Prostate gland (tissue), 2 donors: Measurements from ENCODE around the gene SCYL2. TPM values are rescaled to one million over a fixed set of nuclear protein-coding genes. Genes with fewer than 3 reads are reported as not detected.
"Not testable (repeated sequence)": the region's sequence is repeated elsewhere in the genome, so short reads cannot be mapped to it uniquely, and the experiment has no call there.

ENCODE experiments used
- DNase-seq: peaks from one replicate; pipeline ENCODE4 v3.0.0-alpha.2; 2019; ENCODE audit warnings: low spot score
- H3K27ac ChIP-seq, 2 donors: fragments of 200-600 bp; sonication (generic); 2 replicates each; pipeline ENCODE4 v1.5.1; 2017 to 2019
- H3K27me3 ChIP-seq: fragments of 200-600 bp; sonication (generic); replicated peaks from 2 replicates; pipeline ENCODE4 v1.5.1; 2019; ENCODE audit not compliant: insufficient read depth
- H3K36me3 ChIP-seq, 2 donors: fragments of 200-600 bp; sonication (generic); 1 replicate in 1 of 2; 2 replicates in 1 of 2; pipeline versions ENCODE4 v1.5.1 to v1.8.1; 2017 to 2019
- H3K4me1 ChIP-seq: fragments of 200-600 bp; sonication (generic); replicated peaks from 2 replicates; pipeline ENCODE4 v1.5.1; 2019
- H3K4me3 ChIP-seq, 2 donors: fragments of 200-600 bp; sonication (generic); 2 replicates each; pipeline ENCODE4 v1.5.1; 2017 to 2019
- H3K9me3 ChIP-seq: fragments of 200-600 bp; sonication (generic); 2 replicates; pipeline ENCODE4 v1.5.1; 2017
- POLR2A ChIP-seq: fragments of 450-650 bp; IDR thresholded peaks from one replicate; pipeline ENCODE4 v1.6.1; 2016; ENCODE audit warnings: antibody characterized with exemption, mild to moderate bottlenecking
- POLR2AphosphoS5 ChIP-seq: sonication (generic); formaldehyde crosslinking; IDR thresholded peaks from one replicate; pipeline ENCODE4 v1.6.1; 2017; ENCODE audit warnings: antibody characterized with exemption
- WGBS: methylation state at CpG from one replicate; pipeline ENCODE4 v1.1.5; 2018; 5-methylcytosine and 5-hydroxymethylcytosine counted together
- intact Hi-C: fragments of 100-400 bp; cut with DNase I; formaldehyde crosslinking; loops from one replicate; pipeline ENCODE4 v1.14.2; 2022
- total RNA-seq, 2 donors: library from RNA; depleted of rRNA; stranded (reverse); fragments of >200 nt; gene quantifications; one replicate each; pipeline ENCODE4 v1.1.0, GENCODE V29; 2016
- TF ChIP-seq, protein P1 (sequence below), 4 experiments: fragments of 200-600 bp in 2 of 4; fragments of 450-650 bp in 2 of 4; sonication (generic) in 2 of 4; IDR thresholded peaks; 1 replicate in 3 of 4; 2 replicates in 1 of 4; pipeline ENCODE4 v1.5.1; 2016 to 2019; ENCODE audit warnings: antibody characterized with exemption in 4 of 4, mild to moderate bottlenecking in 2 of 4, moderate library complexity in 2 of 4

The SCYL2 gene
- total RNA-seq, 2 donors from 2014 or later = 54.4 to 63.7 TPM

GRCh38 chr12:100331871-100332270, 64.9 kb downstream of the SCYL2 start:
- H3K36me3 ChIP-seq = no peaks in the 10 kb centered on the region
- intact Hi-C loops = no loop called here
- H3K9me3 ChIP-seq = no peaks in the 10 kb centered on the region
- WGBS = 55% methylated on average over 1 of the region's 1 CpG
- no peak for TF ChIP-seq POLR2AphosphoS5
- TF ChIP-seq POLR2A = no peak
- TF ChIP-seq, protein P1, sequence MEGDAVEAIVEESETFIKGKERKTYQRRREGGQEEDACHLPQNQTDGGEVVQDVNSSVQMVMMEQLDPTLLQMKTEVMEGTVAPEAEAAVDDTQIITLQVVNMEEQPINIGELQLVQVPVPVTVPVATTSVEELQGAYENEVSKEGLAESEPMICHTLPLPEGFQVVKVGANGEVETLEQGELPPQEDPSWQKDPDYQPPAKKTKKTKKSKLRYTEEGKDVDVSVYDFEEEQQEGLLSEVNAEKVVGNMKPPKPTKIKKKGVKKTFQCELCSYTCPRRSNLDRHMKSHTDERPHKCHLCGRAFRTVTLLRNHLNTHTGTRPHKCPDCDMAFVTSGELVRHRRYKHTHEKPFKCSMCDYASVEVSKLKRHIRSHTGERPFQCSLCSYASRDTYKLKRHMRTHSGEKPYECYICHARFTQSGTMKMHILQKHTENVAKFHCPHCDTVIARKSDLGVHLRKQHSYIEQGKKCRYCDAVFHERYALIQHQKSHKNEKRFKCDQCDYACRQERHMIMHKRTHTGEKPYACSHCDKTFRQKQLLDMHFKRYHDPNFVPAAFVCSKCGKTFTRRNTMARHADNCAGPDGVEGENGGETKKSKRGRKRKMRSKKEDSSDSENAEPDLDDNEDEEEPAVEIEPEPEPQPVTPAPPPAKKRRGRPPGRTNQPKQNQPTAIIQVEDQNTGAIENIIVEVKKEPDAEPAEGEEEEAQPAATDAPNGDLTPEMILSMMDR (IDR thresholded peaks at IDR 0.05) = no peak
- DNase-seq = no peak
- no peaks in the 10 kb centered on the region for H3K4me1 ChIP-seq
- H3K27ac ChIP-seq = no peak overlapping the region
- no peaks in the 10 kb centered on the region for H3K27me3 ChIP-seq
- H3K4me3 ChIP-seq = no peak overlapping the region

- no peak for DNase-seq
- Histone ChIP-seq H3K27ac (no peak overlapping the region), H3K27me3 (no peaks in the 10 kb centered on the region), H3K4me3 (no peak overlapping the region), H3K36me3 (no peaks in the 10 kb centered on the region), H3K9me3 (no peaks in the 10 kb centered on the region), H3K4me1 (no peaks in the 10 kb centered on the region)
- TF ChIP-seq POLR2AphosphoS5 (no peak), POLR2A (no peak)
- TF ChIP-seq, protein P1 (IDR thresholded peaks at IDR 0.05) = no peak
- WGBS = 94% methylated on average over 2 of the region's 2 CpGs
- intact Hi-C loops = no loop called here
These were observed 65.9 kb downstream of the SCYL2 start for GRCh38 chr12:100332852-100333251.

- TF ChIP-seq, protein P1 (IDR thresholded peaks at IDR 0.05) = no peak
- no peak for TF ChIP-seq POLR2AphosphoS5
- no peak for TF ChIP-seq POLR2A
- Histone ChIP-seq H3K4me1 (no peaks in the 10 kb centered on the region), H3K27ac (no peak overlapping the region), H3K27me3 (no peaks in the 10 kb centered on the region), H3K36me3 (no peaks in the 10 kb centered on the region), H3K4me3 (no peak overlapping the region), H3K9me3 (no peaks in the 10 kb centered on the region)
- DNase-seq = no peak
- 86% methylated on average over 3 of the region's 3 CpGs for WGBS
- intact Hi-C loops = no loop called here
These were observed 70.3 kb downstream of the SCYL2 start for GRCh38 chr12:100337299-100337698.

GRCh38 chr12:100337727-100338126, 70.8 kb downstream of the SCYL2 start:
- no peak for TF ChIP-seq POLR2AphosphoS5
- no peak for TF ChIP-seq POLR2A
- TF ChIP-seq, protein P1 (IDR thresholded peaks at IDR 0.05) = no peak
- Histone ChIP-seq H3K27me3 (no peaks in the 10 kb centered on the region), H3K36me3 (no peaks in the 10 kb centered on the region), H3K4me1 (no peaks in the 10 kb centered on the region), H3K4me3 (no peak overlapping the region), H3K9me3 (no peaks in the 10 kb centered on the region), H3K27ac (no peak overlapping the region)
- DNase-seq = peak; percentile 68
- intact Hi-C loops = no loop called here

DNA sequence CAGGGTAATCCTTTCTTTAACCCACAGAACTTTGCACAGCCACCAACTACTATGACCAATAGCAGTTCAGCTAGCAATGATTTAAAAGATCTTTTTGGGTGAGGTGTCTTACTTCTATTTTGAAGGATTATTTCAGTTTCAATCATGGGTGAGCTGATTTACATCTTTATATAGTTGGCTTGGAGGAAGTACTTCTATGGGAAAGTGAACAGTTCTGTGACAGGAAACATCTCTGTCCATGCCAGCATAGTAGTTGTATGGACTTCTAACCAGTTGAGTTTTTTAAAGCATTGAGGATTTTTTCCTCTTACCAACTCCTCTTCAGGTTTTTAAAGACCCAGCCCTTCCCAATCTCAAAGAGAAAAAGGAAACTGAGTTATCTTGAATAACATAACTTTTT, 72.1 kb downstream of the SCYL2 start:
- Histone ChIP-seq H3K27me3 (no peaks in the 10 kb centered on the region), H3K4me3 (no peak overlapping the region), H3K4me1 (no peaks in the 10 kb centered on the region), H3K36me3 (no peaks in the 10 kb centered on the region), H3K27ac (no peak overlapping the region), H3K9me3 (no peaks in the 10 kb centered on the region)
- TF ChIP-seq POLR2A = no peak
- TF ChIP-seq POLR2AphosphoS5 = no peak
- TF ChIP-seq, protein P1 (IDR thresholded peaks at IDR 0.05) = no peak
- intact Hi-C loops = no loop called here
- DNase-seq = no peak

DNA sequence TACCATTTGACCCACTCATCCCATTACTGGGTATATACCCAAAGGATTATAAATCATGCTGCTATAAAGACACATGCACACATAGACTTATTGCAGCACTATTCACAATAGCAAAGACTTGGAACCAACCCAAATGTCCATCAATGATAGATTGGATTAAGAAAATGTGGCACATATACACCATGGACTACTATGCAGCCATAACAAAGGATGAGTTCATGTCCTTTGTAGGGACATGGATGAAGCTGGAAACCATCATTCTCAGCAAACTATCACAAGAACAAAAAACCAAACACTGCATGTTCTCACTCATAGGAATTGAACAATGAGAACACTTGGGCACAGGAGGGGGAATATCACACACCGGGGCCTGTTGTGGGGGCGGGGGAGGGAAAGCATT, 75.9 kb downstream of the SCYL2 start:
- not testable (repeated sequence) for H3K27me3 ChIP-seq, H3K27ac ChIP-seq, H3K9me3 ChIP-seq, DNase-seq, H3K4me1 ChIP-seq, H3K36me3 ChIP-seq, H3K4me3 ChIP-seq
- intact Hi-C loops = loop anchor here (10.0 kb wide), 1 partner anchor 392 kb away; no protein-coding TSS in a partner anchor
- 100% methylated on average over 2 of the region's 2 CpGs for WGBS

- not testable (repeated sequence) for H3K4me3 ChIP-seq, H3K36me3 ChIP-seq, H3K27ac ChIP-seq, DNase-seq, H3K4me1 ChIP-seq, H3K27me3 ChIP-seq, H3K9me3 ChIP-seq
- intact Hi-C loops = loop anchor here (10.0 kb wide), 1 partner anchor 390 kb away; no protein-coding TSS in a partner anchor
- WGBS = 95% methylated on average over 18 of the region's 18 CpGs
These were observed 77.4 kb downstream of the SCYL2 start for GRCh38 chr12:100344351-100344750.
